Endothelial cell of umbilical vein (primary cell): ENCODE measurements around the gene ANXA4. TPM values are rescaled to one million over a fixed set of nuclear protein-coding genes. Genes with fewer than 3 reads are reported as not detected.

Source experiments
- BruUV-seq: library from RNA; stranded (reverse); fragments of 400-500 nt; replicated peaks from 2 replicates; lab custom pipeline; 2021; lab: Mats Ljungman, UMichigan
- CTCF ChIA-PET: fragments of 300-600, 350-600 bp; sonication (Branson Sonifier 250); formaldehyde crosslinking; loops from one replicate; lab custom pipeline; 2021; ENCODE audit warnings: antibody characterized with exemption, inconsistent platforms; lab: Charles Lee
- POLR2A ChIA-PET: fragments of 300-600, 350-600 bp; sonication (Branson Sonifier 250); formaldehyde crosslinking; loops from one replicate; lab custom pipeline; 2021; ENCODE audit warnings: antibody characterized with exemption, inconsistent platforms; lab: Charles Lee
- DNase-seq: peaks from one replicate; pipeline ENCODE4 v3.0.0-alpha.2; 2011; ENCODE audit warnings: low read depth, low spot score
- FAIRE-seq: peaks from 2 replicates; lab custom pipeline; 2011; peaks lifted over from hg19 to GRCh38; lab: Jason Lieb, UNC
- H2AFZ ChIP-seq: 2 replicates; pipeline ENCODE4 v1.6.0; 2012; ENCODE audit warnings: low read depth, low read length, control low read depth, inconsistent platforms
- H3K27ac ChIP-seq: 2 replicates; pipeline ENCODE4 v1.5.1; 2011; ENCODE audit warnings: low read depth, mild to moderate bottlenecking, control low read depth, low read length, moderate library complexity; ENCODE audit not compliant: insufficient read depth
- H3K27me3 ChIP-seq, 2 experiments: 2 replicates each; pipeline versions ENCODE4 v1.6.0 to v1.6.1; 2011; ENCODE audit warnings: low read length in 2 of 2, mixed read lengths in 1 of 2; ENCODE audit not compliant: control insufficient read depth in 2 of 2, insufficient read depth in 2 of 2
- H3K36me3 ChIP-seq, 2 experiments: 2 replicates in 1 of 2; 3 replicates in 1 of 2; pipeline ENCODE4 v1.5.1; 2011; ENCODE audit warnings: low read length in 2 of 2, mild to moderate bottlenecking in 1 of 2, moderate library complexity in 1 of 2; ENCODE audit not compliant: control insufficient read depth in 2 of 2, insufficient read depth in 2 of 2; ENCODE audit errors: extremely low read depth in 1 of 2
- H3K4me1 ChIP-seq: 3 replicates; pipeline ENCODE4 v1.5.1; 2011; ENCODE audit warnings: mild to moderate bottlenecking, low read length; ENCODE audit not compliant: control insufficient read depth, insufficient read depth; ENCODE audit errors: extremely low read depth
- H3K4me2 ChIP-seq: 2 replicates; pipeline ENCODE4 v1.6.1; 2011; ENCODE audit warnings: low read length, control low read depth, mixed read lengths; ENCODE audit not compliant: insufficient read depth
- H3K4me3 ChIP-seq, 3 experiments: fragments of 200-600 bp in 1 of 3; sonication (generic), shearing (Covaris generic) in 1 of 3; replicated peaks in 1 of 3; 2 replicates each; pipeline ENCODE4 v1.5.1; 2011 to 2016; ENCODE audit warnings: control low read depth in 3 of 3, low read length in 3 of 3, mild to moderate bottlenecking in 2 of 3, inconsistent platforms in 1 of 3, low read depth in 1 of 3, moderate library complexity in 1 of 3; ENCODE audit not compliant: insufficient read depth in 1 of 3
- H3K79me2 ChIP-seq: 2 replicates; pipeline ENCODE4 v1.6.0; 2012; ENCODE audit warnings: low read length, inconsistent platforms; ENCODE audit not compliant: control insufficient read depth, insufficient read depth
- H3K9ac ChIP-seq: replicated peaks from 2 replicates; pipeline ENCODE3; 2011; ENCODE audit warnings: low read length, control low read depth; ENCODE audit not compliant: insufficient read depth; ENCODE audit errors: extremely low read depth
- H3K9me1 ChIP-seq: replicated peaks from 3 replicates; pipeline ENCODE4 v1.6.0; 2011; ENCODE audit warnings: mild to moderate bottlenecking, low read length; ENCODE audit not compliant: control insufficient read depth, insufficient read depth; ENCODE audit errors: extremely low read depth
- H3K9me3 ChIP-seq: replicated peaks from 2 replicates; pipeline ENCODE4 v1.5.1; 2012; ENCODE audit warnings: low read length, inconsistent platforms; ENCODE audit not compliant: control insufficient read depth, insufficient read depth
- H4K20me1 ChIP-seq: replicated peaks from 2 replicates; pipeline ENCODE3; 2011; ENCODE audit warnings: mild to moderate bottlenecking, low read length; ENCODE audit not compliant: control insufficient read depth, insufficient read depth; ENCODE audit errors: extremely low read depth
- EZH2 ChIP-seq: IDR thresholded peaks from 2 replicates; pipeline ENCODE4 v1.6.1; 2012; ENCODE audit warnings: borderline replicate concordance, low read depth, mild to moderate bottlenecking, moderate library complexity, low read length, inconsistent platforms; ENCODE audit not compliant: severe bottlenecking
- GATA2 ChIP-seq: IDR thresholded peaks from 2 replicates; pipeline ENCODE4 v1.7.0; 2011; ENCODE audit warnings: low read depth, mild to moderate bottlenecking, moderate library complexity, mixed read lengths, low read length; ENCODE audit not compliant: insufficient read length, insufficient read depth
- JUN ChIP-seq: IDR thresholded peaks from 2 replicates; pipeline ENCODE4 v1.6.1; 2011; ENCODE audit warnings: borderline replicate concordance, low read depth; ENCODE audit not compliant: insufficient read length, insufficient read depth
- MYC ChIP-seq: IDR thresholded peaks from one replicate; pipeline ENCODE4 v1.6.1; 2011; ENCODE audit warnings: mild to moderate bottlenecking, low read depth, low read length
- POLR2A ChIP-seq: IDR thresholded peaks from 2 replicates; pipeline ENCODE4 v1.6.1; 2012; ENCODE audit warnings: low read depth, mild to moderate bottlenecking, control low read depth, low read length
- POLR2AphosphoS5 ChIP-seq: IDR thresholded peaks from 2 replicates; pipeline ENCODE4 v1.6.1; 2012; ENCODE audit warnings: low read depth, mild to moderate bottlenecking, control low read depth, low read length, moderate library complexity; ENCODE audit not compliant: insufficient read depth
- dilution Hi-C: fragments of 300-500 bp; cut with MboI; formaldehyde crosslinking; loops from one replicate; pipeline ENCODE4 v1.15.0; 2019; ENCODE audit warnings: low sequenced_read_pairs; ENCODE audit not compliant: extremely low pct_ligation_motif_present
- intact Hi-C: fragments of 100-400 bp; cut with micrococcal nuclease; formaldehyde crosslinking; loops from one replicate; pipeline ENCODE4 v1.10.0; 2022
- polyA plus RNA-seq, 4 experiments: library from polyadenylated mRNA; depleted of rRNA in 3 of 4; stranded (reverse) in 3 of 4; unstranded in 1 of 4; fragments of >200 nt; gene quantifications; 2 replicates each; pipeline versions ENCODE4 v1.2.1 to v1.2.3, GENCODE V29; 2011 to 2012; ENCODE audit warnings: missing spikeins in 1 of 4
- total RNA-seq: library from RNA; stranded (reverse); gene quantifications from 2 replicates; pipeline ENCODE4 v1.2.3, GENCODE V29; 2021
- TF ChIP-seq, protein P1 (sequence below): IDR thresholded peaks from 2 replicates; pipeline ENCODE4 v1.6.1; 2011; ENCODE audit not compliant: insufficient read depth, insufficient read length
- TF ChIP-seq, protein P2 (sequence below), 2 donors: IDR thresholded peaks; 1 replicate in 1 of 2; 2 replicates in 1 of 2; pipeline ENCODE4 v1.5.1; 2011; ENCODE audit warnings: low read length in 2 of 2, mild to moderate bottlenecking in 2 of 2, moderate library complexity in 2 of 2, control low read depth in 1 of 2, inconsistent platforms in 1 of 2, low read depth in 1 of 2; ENCODE audit not compliant: insufficient read depth in 1 of 2; ENCODE audit errors: extremely low read depth in 1 of 2

Gene ANXA4
- total and polyA plus RNA-seq, 2 donors (not counting 3 experiments of a cell fraction or from before 2014, with no cell fraction given) = 29.4 to 79.6 TPM

DNA sequence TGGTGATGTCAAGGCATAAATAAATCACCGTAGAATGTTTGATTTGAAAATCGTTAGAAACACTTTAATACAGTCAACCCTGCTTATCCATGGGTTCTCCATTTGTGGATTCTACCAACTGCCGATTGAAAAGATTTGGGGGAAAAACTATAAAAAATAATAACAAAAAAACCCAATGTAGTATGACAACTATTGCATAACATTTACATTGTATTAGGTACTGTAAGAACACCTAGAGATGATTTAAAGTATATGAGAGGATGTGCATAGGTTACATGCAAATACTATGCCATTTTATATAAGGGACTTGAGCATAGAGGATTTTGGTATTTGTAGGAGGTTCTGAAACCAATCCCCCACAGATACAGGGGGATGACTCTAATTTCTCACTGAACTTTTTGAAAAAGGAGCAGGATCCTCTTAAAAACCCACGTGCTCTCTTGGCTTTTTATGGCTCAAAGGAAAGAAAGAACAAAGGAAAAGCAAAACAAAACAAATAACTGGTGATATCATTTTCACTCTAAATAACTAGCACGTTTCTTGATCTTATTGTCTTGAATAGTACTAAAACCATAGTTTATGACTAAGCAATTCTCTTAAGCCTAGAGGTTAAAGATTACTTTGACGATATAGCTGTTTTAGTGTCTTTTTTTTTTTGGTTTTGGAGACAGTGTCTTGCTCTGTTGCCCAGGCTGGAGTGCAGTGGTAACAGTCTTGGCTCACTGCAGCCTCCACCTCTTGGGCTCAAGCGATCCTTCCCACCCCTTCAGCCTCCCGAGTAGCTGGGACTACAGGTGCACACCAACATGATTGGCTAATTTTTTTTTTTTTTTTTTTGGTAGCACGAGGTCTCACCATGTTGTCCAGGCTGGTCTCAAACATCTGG, 104.5 kb downstream of the ANXA4 start:
- H3K79me2 ChIP-seq = no peaks in the 10 kb centered on the region
- intact Hi-C loops = no loop called here
- H2AFZ ChIP-seq = peak overlapping the region; percentile 27
- peaks cover 3 to 9% of the 10 kb centered on the region in 2 experiments for H3K36me3 ChIP-seq
- no peak overlapping the region for H3K4me2 ChIP-seq
- no peak overlapping the region for H3K4me3 ChIP-seq
- H3K4me1 ChIP-seq = peaks cover 6% of the 10 kb centered on the region
- H3K9me1 ChIP-seq = no peaks in the 10 kb centered on the region
- ChIA-PET POLR2A (no interaction called here), CTCF (interaction anchor here (0.6 to 5.9 kb wide), 4 partner anchors 11 to 122 kb away, joined by 3 to 26 read pairs (median 4); no protein-coding TSS in a partner anchor)
- dilution Hi-C loops = no loop called here
- DNase-seq (peak; percentile 60), FAIRE-seq (no peak)
- TF ChIP-seq JUN = no peak
- TF ChIP-seq, protein P1, sequence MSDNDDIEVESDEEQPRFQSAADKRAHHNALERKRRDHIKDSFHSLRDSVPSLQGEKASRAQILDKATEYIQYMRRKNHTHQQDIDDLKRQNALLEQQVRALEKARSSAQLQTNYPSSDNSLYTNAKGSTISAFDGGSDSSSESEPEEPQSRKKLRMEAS = peak; percentile 24
- no TSS peak for BruUV-seq
- H4K20me1 ChIP-seq = no peaks in the 10 kb centered on the region
- H3K27me3 ChIP-seq = no peaks in the 10 kb centered on the region
- no peak overlapping the region for H3K9ac ChIP-seq
- H3K9me3 ChIP-seq = no peaks in the 10 kb centered on the region
- no peak overlapping the region for H3K27ac ChIP-seq

DNA sequence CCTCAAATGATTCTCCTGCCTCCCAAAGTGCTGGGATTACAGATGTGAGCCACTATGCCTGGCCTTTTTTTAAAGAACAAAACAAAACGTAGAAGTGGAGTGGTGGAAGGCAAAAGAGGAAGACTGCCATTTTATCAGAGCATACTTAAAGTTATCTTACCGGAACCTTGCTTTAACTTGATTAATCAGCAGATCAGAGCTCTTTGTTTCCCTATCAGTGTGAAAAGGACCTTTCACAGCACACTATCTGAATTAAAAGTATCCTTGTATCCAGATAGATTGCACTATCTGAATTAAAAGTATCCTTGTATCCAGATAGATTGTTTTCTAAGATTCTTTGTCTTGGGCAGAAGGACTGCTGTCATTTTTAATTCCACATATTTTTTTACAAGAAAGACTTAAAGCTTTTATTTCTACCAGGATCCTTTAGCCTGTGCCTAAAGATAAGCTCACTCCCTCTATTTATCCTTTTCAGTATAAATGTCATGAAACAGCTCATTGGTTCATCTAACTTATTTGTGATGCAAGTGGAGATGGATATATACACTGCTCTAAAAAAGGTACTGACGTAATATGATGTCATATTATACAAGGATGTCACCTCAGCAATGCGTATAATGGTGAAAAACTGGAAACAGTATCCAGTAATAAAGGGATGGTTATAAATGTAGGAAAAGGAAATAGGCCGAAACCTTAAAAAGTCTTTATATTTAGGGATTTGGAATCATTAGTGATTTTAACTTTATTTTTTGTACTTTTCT, 105.3 kb downstream of the ANXA4 start:
- no peak for TF ChIP-seq POLR2A
- no peak for TF ChIP-seq MYC
- TF ChIP-seq, protein P1 = no peak
- TF ChIP-seq EZH2 = no peak
- no peak for TF ChIP-seq GATA2
- TF ChIP-seq, protein P2, sequence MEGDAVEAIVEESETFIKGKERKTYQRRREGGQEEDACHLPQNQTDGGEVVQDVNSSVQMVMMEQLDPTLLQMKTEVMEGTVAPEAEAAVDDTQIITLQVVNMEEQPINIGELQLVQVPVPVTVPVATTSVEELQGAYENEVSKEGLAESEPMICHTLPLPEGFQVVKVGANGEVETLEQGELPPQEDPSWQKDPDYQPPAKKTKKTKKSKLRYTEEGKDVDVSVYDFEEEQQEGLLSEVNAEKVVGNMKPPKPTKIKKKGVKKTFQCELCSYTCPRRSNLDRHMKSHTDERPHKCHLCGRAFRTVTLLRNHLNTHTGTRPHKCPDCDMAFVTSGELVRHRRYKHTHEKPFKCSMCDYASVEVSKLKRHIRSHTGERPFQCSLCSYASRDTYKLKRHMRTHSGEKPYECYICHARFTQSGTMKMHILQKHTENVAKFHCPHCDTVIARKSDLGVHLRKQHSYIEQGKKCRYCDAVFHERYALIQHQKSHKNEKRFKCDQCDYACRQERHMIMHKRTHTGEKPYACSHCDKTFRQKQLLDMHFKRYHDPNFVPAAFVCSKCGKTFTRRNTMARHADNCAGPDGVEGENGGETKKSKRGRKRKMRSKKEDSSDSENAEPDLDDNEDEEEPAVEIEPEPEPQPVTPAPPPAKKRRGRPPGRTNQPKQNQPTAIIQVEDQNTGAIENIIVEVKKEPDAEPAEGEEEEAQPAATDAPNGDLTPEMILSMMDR (IDR thresholded peaks at IDR 0.05; ENCODE audit: extremely low read depth in 1 of 2, insufficient read depth in 1 of 2, low read depth in 1 of 2, low read length in 2 of 2) = no peak
- no peak for TF ChIP-seq JUN
- no peak for TF ChIP-seq POLR2AphosphoS5
- no TSS peak for BruUV-seq
- Histone ChIP-seq H3K9me3 (no peaks in the 10 kb centered on the region), H3K4me3 (no peak overlapping the region), H3K27me3 (no peaks in the 10 kb centered on the region), H3K27ac (no peak overlapping the region), H3K9ac (no peak overlapping the region), H3K4me1 (peaks cover 6% of the 10 kb centered on the region), H4K20me1 (no peaks in the 10 kb centered on the region), H3K36me3 (peaks cover 3 to 9% of the 10 kb centered on the region in 2 experiments), H2AFZ (no peak overlapping the region), H3K4me2 (no peak overlapping the region), H3K9me1 (no peaks in the 10 kb centered on the region), H3K79me2 (no peaks in the 10 kb centered on the region)
- dilution Hi-C loops = no loop called here
- no peak for FAIRE-seq
- CTCF ChIA-PET = interaction anchor here (0.6 to 5.9 kb wide), 3 partner anchors 11 to 123 kb away, joined by 3 to 26 read pairs (median 4); no protein-coding TSS in a partner anchor
- DNase-seq = no peak
- intact Hi-C loops = no loop called here
- POLR2A ChIA-PET = no interaction called here
